Osteocyte (in vitro differentiated cells): Measurements from ENCODE around the gene ZDHHC11B. TPM values are rescaled to one million over a fixed set of nuclear protein-coding genes. Genes with fewer than 3 reads are reported as not detected.
A peak's percentile ranks its signal among the peaks of the same experiment; 100 is the strongest.
"Not testable (repeated sequence)": the region's sequence is repeated elsewhere in the genome, so short reads cannot be mapped to it uniquely, and the experiment has no call there.

Experiments
- DNase-seq: peaks from one replicate; pipeline ENCODE4 v3.0.0; 2021; ENCODE audit warnings: mixed read lengths; ENCODE audit not compliant: unreplicated experiment; ENCODE audit errors: extremely low spot score
- H3K27ac Mint-ChIP-seq: one replicate; pipeline ENCODE4 v1.8.0; 2021; ENCODE audit warnings: mild to moderate bottlenecking, mixed read lengths; ENCODE audit not compliant: unreplicated experiment
- H3K27me3 Mint-ChIP-seq: one replicate; pipeline ENCODE4 v1.8.0; 2021; ENCODE audit warnings: mixed read lengths; ENCODE audit not compliant: unreplicated experiment
- H3K36me3 Mint-ChIP-seq: one replicate; pipeline ENCODE4 v1.8.0; 2021; ENCODE audit warnings: mixed read lengths; ENCODE audit not compliant: unreplicated experiment
- H3K4me1 Mint-ChIP-seq: one replicate; pipeline ENCODE4 v1.8.0; 2021; ENCODE audit warnings: mixed read lengths; ENCODE audit not compliant: unreplicated experiment
- H3K4me3 Mint-ChIP-seq: one replicate; pipeline ENCODE4 v1.8.0; 2021; ENCODE audit warnings: mild to moderate bottlenecking, moderate library complexity, mixed read lengths; ENCODE audit not compliant: unreplicated experiment
- H3K9me3 Mint-ChIP-seq: one replicate; pipeline ENCODE4 v1.8.0; 2021; ENCODE audit warnings: mixed read lengths; ENCODE audit not compliant: unreplicated experiment
- CTCF ChIP-seq: fragments of 200-600 bp; sonication (generic); IDR thresholded peaks from 2 replicates; pipeline ENCODE4 v1.5.0; 2021; ENCODE audit warnings: antibody characterized with exemption, mild to moderate bottlenecking, moderate library complexity
- long read RNA-seq: library from polyadenylated mRNA; unstranded; transcript quantifications from one replicate; pipeline ENCODE4 v2.0.0, GENCODE V29; 2021
- total RNA-seq: library from RNA; stranded (reverse); gene quantifications from 2 replicates; pipeline ENCODE4 v1.2.1, GENCODE V29; 2021

ZDHHC11B gene, protein sequence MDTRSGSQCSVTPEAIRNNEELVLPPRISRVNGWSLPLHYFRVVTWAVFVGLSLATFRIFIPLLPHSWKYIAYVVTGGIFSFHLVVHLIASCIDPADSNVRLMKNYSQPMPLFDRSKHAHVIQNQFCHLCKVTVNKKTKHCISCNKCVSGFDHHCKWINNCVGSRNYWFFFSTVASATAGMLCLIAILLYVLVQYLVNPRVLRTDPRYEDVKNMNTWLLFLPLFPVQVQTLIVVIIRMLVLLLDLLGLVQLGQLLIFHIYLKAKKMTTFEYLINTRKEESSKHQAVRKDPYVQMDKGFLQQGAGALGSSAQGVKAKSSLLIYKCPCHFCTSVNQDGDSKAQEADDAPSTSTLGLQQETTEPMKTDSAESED
- total RNA-seq: not detected in 2 replicates
- long read RNA-seq: 0 reads

DNA sequence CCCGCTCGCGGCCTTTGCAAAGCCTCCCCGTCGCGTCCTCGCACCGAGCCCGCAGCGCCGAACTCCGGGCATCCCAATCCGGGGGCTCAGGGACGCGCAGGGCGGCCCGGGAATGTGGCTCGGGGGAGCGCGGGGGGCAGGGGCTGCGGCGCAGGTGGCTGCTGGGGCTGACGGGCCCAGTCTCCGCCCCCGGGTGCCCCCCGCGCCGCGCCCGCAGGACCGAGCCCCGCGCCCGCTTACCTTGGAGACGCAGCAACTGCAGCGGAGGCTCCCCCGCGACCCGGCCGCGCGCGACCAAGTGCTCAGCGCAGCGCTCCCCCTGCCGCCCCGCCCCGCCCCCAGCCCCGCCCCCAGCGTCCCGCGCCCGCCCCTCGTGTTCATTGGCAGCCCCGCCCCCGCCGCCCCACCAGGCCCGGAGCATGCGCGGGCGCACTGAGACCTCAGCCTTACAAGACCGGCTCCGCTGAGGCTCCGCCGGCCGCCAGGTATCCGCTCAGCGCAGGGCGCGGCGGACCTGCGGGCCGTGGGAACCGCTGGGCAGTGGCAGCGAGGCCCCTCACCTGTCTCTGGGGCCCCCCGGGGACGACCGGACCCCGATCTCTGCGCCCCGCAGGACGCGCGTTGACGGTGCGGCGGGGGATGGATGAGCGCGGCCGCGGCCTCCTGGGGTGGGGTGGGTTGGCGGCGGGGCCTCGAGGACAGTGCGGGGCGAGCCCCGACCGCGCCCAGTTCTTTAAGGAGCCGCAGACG lies at the start of gene ZDHHC11B:
Gene ZDHHC11B, minus strand, starts transcription at position 302 of the 750 bp plus-strand sequence. CDS start 17,810 bp downstream, outside the sequence.
- not testable (repeated sequence) for H3K36me3 Mint-ChIP-seq, H3K4me1 Mint-ChIP-seq, H3K27ac Mint-ChIP-seq, H3K27me3 Mint-ChIP-seq, H3K9me3 Mint-ChIP-seq
- H3K4me3 Mint-ChIP-seq: peak within 1 kb of the TSS; percentile 67
- peak; percentile 93 for DNase-seq

- not testable (repeated sequence) for H3K27me3 Mint-ChIP-seq, H3K9me3 Mint-ChIP-seq, H3K4me1 Mint-ChIP-seq, H3K4me3 Mint-ChIP-seq, H3K27ac Mint-ChIP-seq, H3K36me3 Mint-ChIP-seq, DNase-seq
Observed at GRCh38 chr5:834013-834412, 49.5 kb upstream of the ZDHHC11B start.

- DNase-seq, H3K9me3 Mint-ChIP-seq, H3K27me3 Mint-ChIP-seq, H3K27ac Mint-ChIP-seq, H3K4me1 Mint-ChIP-seq, H3K36me3 Mint-ChIP-seq, H3K4me3 Mint-ChIP-seq: not testable (repeated sequence)
Observed at GRCh38 chr5:828194-828593, 43.7 kb upstream of the ZDHHC11B start.

GRCh38 chr5:825544-825943 lies 41.0 kb upstream of the ZDHHC11B start:
- H3K27me3 Mint-ChIP-seq, H3K4me3 Mint-ChIP-seq, H3K4me1 Mint-ChIP-seq: not testable (repeated sequence)

DNA sequence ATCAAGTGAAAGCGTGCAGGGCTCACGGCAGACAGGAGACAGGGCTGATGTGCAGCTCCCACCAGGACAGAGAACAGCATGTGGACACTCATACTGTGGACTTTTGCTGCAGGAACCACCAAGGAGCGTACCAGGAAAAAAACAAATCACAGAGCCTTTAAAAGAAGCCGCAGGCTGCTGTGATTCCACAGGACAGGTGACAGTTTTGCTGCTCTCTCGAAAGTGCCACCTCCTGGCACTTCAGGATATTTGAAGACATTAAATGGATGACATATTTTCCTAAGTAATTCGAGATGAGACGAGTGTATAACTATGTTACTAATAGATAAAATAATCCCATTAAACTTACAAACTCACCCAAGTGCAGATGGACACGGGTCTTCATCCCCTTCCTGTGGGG lies 37.0 kb upstream of the ZDHHC11B start:
- Mint-ChIP-seq H3K27ac (no peak overlapping the region), H3K4me3 (no peak overlapping the region), H3K4me1 (no peaks in the 10 kb centered on the region), H3K36me3 (peaks cover 9% of the 10 kb centered on the region), H3K9me3 (no peaks in the 10 kb centered on the region), H3K27me3 (no peaks in the 10 kb centered on the region)
- no peak for DNase-seq
- no peak for TF ChIP-seq CTCF

More at GRCh38 chr5:825544-825943, 41.0 kb upstream of the ZDHHC11B start:
- H3K36me3 Mint-ChIP-seq, H3K27ac Mint-ChIP-seq, DNase-seq, H3K9me3 Mint-ChIP-seq: not testable (repeated sequence)

GRCh38 chr5:820245-820644 lies 35.7 kb upstream of the ZDHHC11B start:
- no peaks in the 10 kb centered on the region for H3K9me3 Mint-ChIP-seq
- peaks cover 9% of the 10 kb centered on the region for H3K36me3 Mint-ChIP-seq
- H3K27me3 Mint-ChIP-seq: no peaks in the 10 kb centered on the region
- H3K4me1 Mint-ChIP-seq: no peaks in the 10 kb centered on the region
- H3K4me3 Mint-ChIP-seq: no peak overlapping the region
- no peak for DNase-seq
- H3K27ac Mint-ChIP-seq: no peak overlapping the region
- TF ChIP-seq CTCF: no peak

DNA sequence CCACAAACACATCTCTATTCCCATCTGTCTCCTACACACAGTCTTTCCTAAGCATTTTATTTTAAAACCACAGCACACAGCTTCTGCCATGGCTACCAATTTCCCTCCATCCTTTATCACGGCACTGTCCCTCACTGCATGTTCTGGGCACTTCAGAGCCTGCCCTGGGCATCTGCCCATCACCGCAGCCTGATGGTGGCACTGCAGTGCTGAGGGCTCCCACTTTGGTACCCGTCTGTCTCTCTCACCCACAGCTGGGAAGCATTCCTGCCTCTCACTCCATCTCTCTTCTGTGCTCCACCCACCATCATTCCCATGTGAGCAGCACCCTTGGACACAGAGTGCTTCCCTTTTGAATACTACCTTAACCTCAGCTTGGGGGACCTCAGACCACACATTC lies 34.5 kb upstream of the ZDHHC11B start:
- no peak overlapping the region for H3K27ac Mint-ChIP-seq
- H3K9me3 Mint-ChIP-seq: no peaks in the 10 kb centered on the region
- no peaks in the 10 kb centered on the region for H3K27me3 Mint-ChIP-seq
- DNase-seq: no peak
- TF ChIP-seq CTCF: no peak
- no peak overlapping the region for H3K4me3 Mint-ChIP-seq
- H3K36me3 Mint-ChIP-seq: peaks cover 7% of the 10 kb centered on the region
- H3K4me1 Mint-ChIP-seq: no peaks in the 10 kb centered on the region
